Tibial artery (tissue), 4 donors: Measurements from ENCODE around the gene RXFP1.

Experiments
- DNase-seq, 2 donors: peaks; one replicate each; pipeline ENCODE4 v3.0.0-alpha.2; 2019
- H3K27ac ChIP-seq, 2 donors: fragments of 200-600 bp; sonication (generic) in 1 of 2; 1 replicate in 1 of 2; 2 replicates in 1 of 2; pipeline ENCODE4 v1.5.1; 2018 to 2019; ENCODE audit warnings: mild to moderate bottlenecking in 1 of 2
- H3K27me3 ChIP-seq, 2 donors: fragments of 200-600 bp; sonication (generic) in 1 of 2; one replicate each; pipeline versions ENCODE4 v1.5.1 to v1.6.0; 2016 to 2019
- H3K36me3 ChIP-seq, 3 donors: fragments of 200-600 bp; sonication (generic) in 2 of 3; one replicate each; pipeline ENCODE4 v1.5.1; 2016 to 2019; ENCODE audit warnings: mild to moderate bottlenecking in 2 of 3
- H3K4me1 ChIP-seq, 4 donors: fragments of 200-600 bp; sonication (generic) in 2 of 4; 1 replicate in 3 of 4; 2 replicates in 1 of 4; pipeline ENCODE4 v1.5.1; 2016 to 2019
- H3K4me3 ChIP-seq, 2 donors: fragments of 200-600 bp; sonication (generic) in 1 of 2; 1 replicate in 1 of 2; 2 replicates in 1 of 2; pipeline ENCODE4 v1.5.1; 2018 to 2019; ENCODE audit warnings: mild to moderate bottlenecking in 2 of 2
- H3K9me3 ChIP-seq, 3 donors: fragments of 200-600 bp; sonication (generic) in 1 of 3; one replicate each; pipeline ENCODE4 v1.5.1; 2016 to 2019
- CTCF ChIP-seq, 2 experiments: fragments of 200-600 bp in 1 of 2; fragments of 450-650 bp in 1 of 2; IDR thresholded peaks; one replicate each; pipeline ENCODE4 v1.5.1; 2017 to 2019; ENCODE audit warnings: antibody characterized with exemption in 2 of 2, mild to moderate bottlenecking in 1 of 2, moderate library complexity in 1 of 2
- intact Hi-C: fragments of 100-400 bp; cut with DNase I; formaldehyde crosslinking; loops from one replicate; pipeline ENCODE4 v1.15.0; 2023; ENCODE audit warnings: low total_unique reads

Gene RXFP1

GRCh38 chr4:158560284-158560683, 38.6 kb downstream of the RXFP1 start:
- intact Hi-C loops: no loop called here
- TF ChIP-seq CTCF (IDR thresholded peaks at IDR 0.05): no peak
- Histone ChIP-seq H3K27me3 (no peaks in the 10 kb centered on the region), H3K9me3 (no peaks in the 10 kb centered on the region), H3K27ac (no peak overlapping the region), H3K4me3 (no peak overlapping the region), H3K4me1 (no peaks in the 10 kb centered on the region), H3K36me3 (no peaks in the 10 kb centered on the region)
- no peak for DNase-seq

- intact Hi-C loops: no loop called here
- TF ChIP-seq CTCF (IDR thresholded peaks at IDR 0.05): no peak
Measured at GRCh38 chr4:158566860-158567259, 45.2 kb downstream of the RXFP1 start.

DNA sequence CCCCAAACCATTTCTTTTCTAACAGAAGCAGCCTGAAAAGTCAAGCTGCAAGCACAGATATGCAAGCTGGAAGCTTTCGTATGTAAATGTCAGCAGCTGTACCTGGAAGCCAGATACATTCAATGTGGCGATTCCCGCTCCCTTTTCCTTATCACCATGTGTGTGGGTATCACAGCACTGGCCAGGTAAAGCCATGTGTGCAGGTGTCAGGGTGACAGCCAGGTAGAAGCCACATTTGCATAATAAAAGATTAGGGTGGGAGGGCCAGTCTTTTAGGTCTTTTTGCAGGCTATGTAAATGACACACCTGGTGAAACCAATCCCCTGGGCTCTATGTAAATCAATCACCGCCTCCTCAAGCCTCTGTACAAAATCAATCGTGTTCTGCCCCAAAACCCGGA, 50.1 kb downstream of the RXFP1 start:
- no peak for TF ChIP-seq CTCF (IDR thresholded peaks at IDR 0.05)
- intact Hi-C loops: no loop called here
- no peaks in the 10 kb centered on the region for H3K4me1 ChIP-seq
- H3K4me3 ChIP-seq: no peak overlapping the region
- no peaks in the 10 kb centered on the region for H3K9me3 ChIP-seq
- no peak overlapping the region for H3K27ac ChIP-seq
- no peaks in the 10 kb centered on the region for H3K27me3 ChIP-seq
- H3K36me3 ChIP-seq: no peaks in the 10 kb centered on the region
- DNase-seq: no peak

More at GRCh38 chr4:158566860-158567259, 45.2 kb downstream of the RXFP1 start:
- Histone ChIP-seq H3K27ac (no peak overlapping the region), H3K27me3 (no peaks in the 10 kb centered on the region), H3K9me3 (no peaks in the 10 kb centered on the region), H3K4me1 (no peaks in the 10 kb centered on the region), H3K36me3 (no peaks in the 10 kb centered on the region), H3K4me3 (no peak overlapping the region)
- DNase-seq: no peak

DNA sequence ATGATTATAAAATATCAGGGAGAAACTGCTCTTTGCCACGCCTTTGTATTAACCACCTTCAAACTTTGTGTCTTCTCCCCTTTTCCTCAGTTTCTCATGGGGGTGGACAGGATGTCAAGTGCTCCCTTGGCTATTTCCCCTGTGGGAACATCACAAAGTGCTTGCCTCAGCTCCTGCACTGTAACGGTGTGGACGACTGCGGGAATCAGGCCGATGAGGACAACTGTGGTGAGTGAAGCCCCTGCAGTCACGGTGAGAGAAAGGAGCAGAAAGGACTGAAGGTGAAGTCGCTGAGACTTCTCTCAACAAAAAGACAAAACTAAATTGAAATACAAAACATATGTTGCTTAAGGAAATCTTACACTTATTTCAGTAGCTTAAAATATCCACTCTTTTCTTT, 50.9 kb downstream of the RXFP1 start:
- H3K9me3 ChIP-seq: no peaks in the 10 kb centered on the region
- intact Hi-C loops: no loop called here
- no peak for DNase-seq
- TF ChIP-seq CTCF (IDR thresholded peaks at IDR 0.05): no peak
- H3K4me3 ChIP-seq: no peak overlapping the region
- no peaks in the 10 kb centered on the region for H3K27me3 ChIP-seq
- H3K4me1 ChIP-seq: no peaks in the 10 kb centered on the region
- H3K36me3 ChIP-seq: no peaks in the 10 kb centered on the region
- no peak overlapping the region for H3K27ac ChIP-seq

GRCh38 chr4:158578476-158578875, 56.8 kb downstream of the RXFP1 start:
- no peaks in the 10 kb centered on the region for H3K9me3 ChIP-seq
- H3K36me3 ChIP-seq: no peaks in the 10 kb centered on the region
- no peaks in the 10 kb centered on the region for H3K4me1 ChIP-seq
- no peak for DNase-seq
- no peaks in the 10 kb centered on the region for H3K27me3 ChIP-seq
- H3K27ac ChIP-seq: no peak overlapping the region
- intact Hi-C loops: no loop called here
- H3K4me3 ChIP-seq: no peak overlapping the region
- TF ChIP-seq CTCF (IDR thresholded peaks at IDR 0.05): no peak

- intact Hi-C loops: no loop called here
- H3K4me3 ChIP-seq: no peak overlapping the region
- H3K27ac ChIP-seq: no peak overlapping the region
- DNase-seq: no peak
- no peak for TF ChIP-seq CTCF (IDR thresholded peaks at IDR 0.05)
- H3K27me3 ChIP-seq: no peaks in the 10 kb centered on the region
- H3K9me3 ChIP-seq: no peaks in the 10 kb centered on the region
- no peaks in the 10 kb centered on the region for H3K36me3 ChIP-seq
- H3K4me1 ChIP-seq: no peaks in the 10 kb centered on the region
Measured at GRCh38 chr4:158580064-158580463, 58.4 kb downstream of the RXFP1 start.
